ENCODE results near the gene HOXD13.

Gene HOXD13

GRCh38 chr2:176093145-176093897 lies 800 bp downstream of the HOXD13 start:
- FAIRE-seq (peak; percentile 95), DNase-seq (ENCODE audit: insufficient read length, low spot score) (no peak)

GRCh38 chr2:176093898-176094249 lies 1.4 kb downstream of the HOXD13 start:
- FAIRE-seq (no peak), DNase-seq (ENCODE audit: insufficient read length, low spot score) (no peak)

GRCh38 chr2:176094349-176094748 lies 1.8 kb downstream of the HOXD13 start:
- DNase-seq (ENCODE audit: insufficient read length, low spot score) = no peak
- no peak for FAIRE-seq

- FAIRE-seq (no peak), DNase-seq (ENCODE audit: insufficient read length, low spot score) (no peak)
Measured at GRCh38 chr2:176095421-176095820, 2.9 kb downstream of the HOXD13 start.

GRCh38 chr2:176096243-176096985 lies 3.9 kb downstream of the HOXD13 start:
- DNase-seq (ENCODE audit: insufficient read length, low spot score) = no peak
- FAIRE-seq = no peak

GRCh38 chr2:176096986-176097819 lies 4.7 kb downstream of the HOXD13 start:
- DNase-seq (ENCODE audit: insufficient read length, low spot score) = peak; percentile 84
- FAIRE-seq = peak; percentile 86

GRCh38 chr2:176097820-176098365 lies 5.4 kb downstream of the HOXD13 start:
- DNase-seq (ENCODE audit: insufficient read length, low spot score) (no peak), FAIRE-seq (no peak)

GRCh38 chr2:176098366-176099158 lies 6.0 kb downstream of the HOXD13 start:
- FAIRE-seq = no peak

GRCh38 chr2:176099159-176099727 lies 6.7 kb downstream of the HOXD13 start:
- FAIRE-seq = no peak
- DNase-seq (ENCODE audit: insufficient read length, low spot score) = no peak

More at GRCh38 chr2:176098366-176099158, 6.0 kb downstream of the HOXD13 start:
- DNase-seq (ENCODE audit: insufficient read length, low spot score) = no peak

GRCh38 chr2:176099728-176100546 lies 7.4 kb downstream of the HOXD13 start, which contains the start of gene HOXD12:
Gene HOXD12 (plus strand): TSS chr2:176099795. CDS start chr2:176099802, 7 bp downstream.
- FAIRE-seq (no peak), DNase-seq (ENCODE audit: insufficient read length, low spot score) (no peak)

- FAIRE-seq (no peak), DNase-seq (ENCODE audit: insufficient read length, low spot score) (no peak)
Measured at GRCh38 chr2:176100547-176101140, 8.1 kb downstream of the HOXD13 start.

GRCh38 chr2:176101216-176101830 lies 8.8 kb downstream of the HOXD13 start:
- FAIRE-seq (no peak), DNase-seq (ENCODE audit: insufficient read length, low spot score) (no peak)

- no peak for FAIRE-seq
Measured at GRCh38 chr2:176101842-176102241, 9.3 kb downstream of the HOXD13 start.

GRCh38 chr2:176102309-176102866 lies 9.9 kb downstream of the HOXD13 start:
- FAIRE-seq = no peak

More at GRCh38 chr2:176101842-176102241, 9.3 kb downstream of the HOXD13 start:
- no peak for DNase-seq (ENCODE audit: insufficient read length, low spot score)

GRCh38 chr2:176103194-176103593 lies 10.7 kb downstream of the HOXD13 start:
- FAIRE-seq (no peak), DNase-seq (ENCODE audit: insufficient read length, low spot score) (no peak)

More at GRCh38 chr2:176102309-176102866, 9.9 kb downstream of the HOXD13 start:
- no peak for DNase-seq (ENCODE audit: insufficient read length, low spot score)

- DNase-seq (ENCODE audit: insufficient read length, low spot score) = no peak
- FAIRE-seq = no peak
Measured at GRCh38 chr2:176103742-176104315, 11.3 kb downstream of the HOXD13 start.

All from HTR-8/SVneo (cell line).